ENCODE data around the gene FMO1.

FMO1 gene

GRCh38 chr1:171251042-171251951, 3.0 kb downstream of the FMO1 start:
- ChIA-PET CTCF (interaction anchor here (0.6 to 1.6 kb wide), 5 partner anchors 16 to 255 kb away, joined by 3 to 4 read pairs (median 3); no protein-coding TSS in a partner anchor), POLR2A (ENCODE audit: low non-redundant PET) (no interaction called here)
- H3K27ac ChIP-seq: no peak overlapping the region
- peak; percentile 25 for DNase-seq (ENCODE audit: low spot score)
- peak; percentile 71 for TF ChIP-seq CTCF (conservative IDR thresholded peaks at IDR 0.05; ENCODE audit: low read depth)

- POLR2A ChIA-PET (ENCODE audit: low non-redundant PET): no interaction called here
- CTCF ChIA-PET: interaction anchor here (0.6 to 1.6 kb wide), 4 partner anchors 16 to 255 kb away, joined by 3 to 4 read pairs (median 3); no protein-coding TSS in a partner anchor
- TF ChIP-seq CTCF (conservative IDR thresholded peaks at IDR 0.05; ENCODE audit: low read depth): no peak
- DNase-seq (ENCODE audit: low spot score): no peak
- H3K27ac ChIP-seq: no peak overlapping the region
Measured at GRCh38 chr1:171251952-171252300, 3.6 kb downstream of the FMO1 start.

GRCh38 chr1:171252482-171252881, 4.2 kb downstream of the FMO1 start:
- POLR2A ChIA-PET (ENCODE audit: low non-redundant PET): no interaction called here
- DNase-seq (ENCODE audit: low spot score): no peak
- CTCF ChIA-PET: interaction anchor here (0.6 to 1.1 kb wide), 2 partner anchors 33 to 254 kb away, joined by 3 read pairs; no protein-coding TSS in a partner anchor
- TF ChIP-seq CTCF (conservative IDR thresholded peaks at IDR 0.05; ENCODE audit: low read depth): no peak
- no peak overlapping the region for H3K27ac ChIP-seq

DNA sequence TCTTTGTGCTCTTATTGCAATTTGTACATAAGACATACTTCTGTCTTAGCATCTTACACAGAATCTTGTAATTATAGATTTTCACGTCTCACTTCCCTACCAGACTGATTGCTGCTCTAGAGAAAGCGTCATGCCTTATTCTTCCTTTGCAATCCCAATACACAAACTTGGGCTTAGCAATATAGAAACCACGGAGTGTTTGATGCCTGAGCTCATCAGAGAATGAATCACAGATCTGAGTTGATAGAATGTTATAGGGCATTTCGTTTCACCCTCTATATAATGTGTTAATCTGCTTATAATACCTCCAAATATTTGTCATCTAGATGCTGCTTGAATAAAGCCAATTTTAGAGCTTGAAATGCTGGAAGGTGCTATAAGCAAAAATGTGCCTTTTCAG, 6.6 kb downstream of the FMO1 start:
- ChIA-PET CTCF (interaction anchor here (0.7 kb wide), 1 partner anchor 71 kb away, joined by 3 read pairs; no protein-coding TSS in a partner anchor), POLR2A (ENCODE audit: low non-redundant PET) (no interaction called here)
- H3K27ac ChIP-seq: no peak overlapping the region
- no peak for TF ChIP-seq CTCF (conservative IDR thresholded peaks at IDR 0.05; ENCODE audit: low read depth)
- DNase-seq (ENCODE audit: low spot score): peak; percentile 23

- no peak for TF ChIP-seq CTCF (conservative IDR thresholded peaks at IDR 0.05; ENCODE audit: low read depth)
- DNase-seq (ENCODE audit: low spot score): peak; percentile 71
- no peak overlapping the region for H3K27ac ChIP-seq
- POLR2A ChIA-PET (ENCODE audit: low non-redundant PET): no interaction called here
- CTCF ChIA-PET: interaction anchor here (0.6 to 2.0 kb wide), 2 partner anchors 12 to 293 kb away, joined by 4 to 8 read pairs; no protein-coding TSS in a partner anchor
Measured at GRCh38 chr1:171256940-171257606, 8.8 kb downstream of the FMO1 start.

GRCh38 chr1:171257607-171258076, 9.3 kb downstream of the FMO1 start:
- no peak overlapping the region for H3K27ac ChIP-seq
- TF ChIP-seq CTCF (conservative IDR thresholded peaks at IDR 0.05; ENCODE audit: low read depth): no peak
- ChIA-PET POLR2A (ENCODE audit: low non-redundant PET) (no interaction called here), CTCF (interaction anchor here (0.7 to 2.0 kb wide), 2 partner anchors 12 to 43 kb away, joined by 3 to 8 read pairs; no protein-coding TSS in a partner anchor)
- DNase-seq (ENCODE audit: low spot score): no peak
